Adipose tissue (tissue), 3 donors: ENCODE results near the gene U2SURP. TPM values are rescaled to one million over a fixed set of nuclear protein-coding genes. Genes with fewer than 3 reads are reported as not detected.

Source experiments
- polyA plus RNA-seq, 3 donors: library from polyadenylated mRNA; stranded (reverse); fragments of 200-250 nt; gene quantifications; one replicate each; pipeline ENCODE4 v1.2.3, GENCODE V29; 2013
- donor health status: healthy with polysubstance abuse.
- donor health status: Bipolar disorder and iron deficiency.
- donor health status: healthy.

Gene U2SURP
- polyA plus RNA-seq, 3 donors = 16.0 to 25.9 (median 25.1) TPM

Other genes starting within 250 kb of the U2SURP start
- 100 to 1,000 TPM in 2 of 3 donors, 1 to 10 TPM in 1; 8.0 to 132 (median 114) TPM for gene PCOLCE2, start 112.5 kb upstream of the U2SURP start, polyA plus RNA-seq
- gene PAQR9, start 37.9 kb upstream of the U2SURP start, polyA plus RNA-seq = under 1 TPM in 2 of 3 donors, not detected in 1; 0.06 to 0.13 TPM
- 10 to 100 TPM in 1 of 3 donors, 1 to 10 TPM in 1, under 1 TPM in 1; 0.94 to 11.6 (median 4.6) TPM for gene CHST2, start 118.2 kb downstream of the U2SURP start, polyA plus RNA-seq